ENCODE data around the gene CGB7. TPM values are rescaled to one million over a fixed set of nuclear protein-coding genes. Genes with fewer than 3 reads are reported as not detected.
"Not testable (repeated sequence)": the region's sequence is repeated elsewhere in the genome, so short reads cannot be mapped to it uniquely, and the experiment has no call there.

CGB7 gene
- total RNA-seq, 1 donor from 2014 or later, result 7.1 TPM

DNA sequence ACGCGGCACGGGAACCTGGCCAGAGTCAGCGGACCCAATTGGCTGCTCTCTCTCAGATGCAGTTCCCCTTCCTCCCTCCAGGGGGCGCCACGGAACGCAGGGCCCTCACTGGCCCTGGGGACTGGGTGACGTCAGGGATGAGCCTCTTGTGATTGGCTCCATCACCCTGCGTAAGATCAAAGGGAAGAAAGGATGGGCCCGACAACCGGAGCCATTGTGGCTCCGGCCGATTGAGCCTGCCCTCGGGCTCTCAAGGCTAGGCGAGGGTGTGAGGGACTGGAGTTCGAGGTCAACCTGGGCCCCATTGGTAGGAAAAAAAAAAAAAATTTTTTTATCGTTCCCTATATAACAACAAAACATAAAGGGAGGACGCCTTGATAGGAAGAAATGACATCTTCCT lies 20.7 kb downstream of the CGB7 start, which contains the start of gene CGB1:
Gene CGB1, minus strand, starts transcription at position 81 of the 400 bp plus-strand sequence. CDS start 184 bp downstream, outside the sequence.
- H3K9me3 Mint-ChIP-seq (ENCODE audit: unreplicated experiment); H3K27ac Mint-ChIP-seq (ENCODE audit: unreplicated experiment); H3K27ac ChIP-seq (ENCODE audit: low read depth, low read length); DNase-seq (ENCODE audit: low read depth); H3K4me3 Mint-ChIP-seq (ENCODE audit: unreplicated experiment); H3K27me3 Mint-ChIP-seq (ENCODE audit: low read depth, unreplicated experiment); H3K9me3 ChIP-seq (ENCODE audit: insufficient read depth, low read depth, low read length); H3K36me3 Mint-ChIP-seq (ENCODE audit: low read depth, unreplicated experiment); FAIRE-seq; H3K4me2 ChIP-seq (ENCODE audit: low read length); H3K27me3 ChIP-seq (ENCODE audit: insufficient read depth, low read length); H3K79me2 ChIP-seq (ENCODE audit: insufficient read depth, low read length); H3K4me3 ChIP-seq (ENCODE audit: insufficient read depth, low read depth, low read length); H4K20me1 ChIP-seq (ENCODE audit: insufficient read depth, low read length); H3K36me3 ChIP-seq (ENCODE audit: insufficient read depth, low read length); H2AFZ ChIP-seq (ENCODE audit: low read depth, low read length); H3K9ac ChIP-seq (ENCODE audit: low read length): not testable (repeated sequence)
- peaks cover 13% of the 10 kb centered on the region for H3K4me1 ChIP-seq (ENCODE audit: insufficient read depth, low read length)
- H3K4me1 Mint-ChIP-seq (ENCODE audit: low read depth, unreplicated experiment), result peaks cover 11% of the 10 kb centered on the region
- TF ChIP-seq, protein P1, sequence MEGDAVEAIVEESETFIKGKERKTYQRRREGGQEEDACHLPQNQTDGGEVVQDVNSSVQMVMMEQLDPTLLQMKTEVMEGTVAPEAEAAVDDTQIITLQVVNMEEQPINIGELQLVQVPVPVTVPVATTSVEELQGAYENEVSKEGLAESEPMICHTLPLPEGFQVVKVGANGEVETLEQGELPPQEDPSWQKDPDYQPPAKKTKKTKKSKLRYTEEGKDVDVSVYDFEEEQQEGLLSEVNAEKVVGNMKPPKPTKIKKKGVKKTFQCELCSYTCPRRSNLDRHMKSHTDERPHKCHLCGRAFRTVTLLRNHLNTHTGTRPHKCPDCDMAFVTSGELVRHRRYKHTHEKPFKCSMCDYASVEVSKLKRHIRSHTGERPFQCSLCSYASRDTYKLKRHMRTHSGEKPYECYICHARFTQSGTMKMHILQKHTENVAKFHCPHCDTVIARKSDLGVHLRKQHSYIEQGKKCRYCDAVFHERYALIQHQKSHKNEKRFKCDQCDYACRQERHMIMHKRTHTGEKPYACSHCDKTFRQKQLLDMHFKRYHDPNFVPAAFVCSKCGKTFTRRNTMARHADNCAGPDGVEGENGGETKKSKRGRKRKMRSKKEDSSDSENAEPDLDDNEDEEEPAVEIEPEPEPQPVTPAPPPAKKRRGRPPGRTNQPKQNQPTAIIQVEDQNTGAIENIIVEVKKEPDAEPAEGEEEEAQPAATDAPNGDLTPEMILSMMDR (IDR thresholded peaks at IDR 0.05; ENCODE audit: insufficient read depth, low read depth, low read length), result peak; percentile 20

DNA sequence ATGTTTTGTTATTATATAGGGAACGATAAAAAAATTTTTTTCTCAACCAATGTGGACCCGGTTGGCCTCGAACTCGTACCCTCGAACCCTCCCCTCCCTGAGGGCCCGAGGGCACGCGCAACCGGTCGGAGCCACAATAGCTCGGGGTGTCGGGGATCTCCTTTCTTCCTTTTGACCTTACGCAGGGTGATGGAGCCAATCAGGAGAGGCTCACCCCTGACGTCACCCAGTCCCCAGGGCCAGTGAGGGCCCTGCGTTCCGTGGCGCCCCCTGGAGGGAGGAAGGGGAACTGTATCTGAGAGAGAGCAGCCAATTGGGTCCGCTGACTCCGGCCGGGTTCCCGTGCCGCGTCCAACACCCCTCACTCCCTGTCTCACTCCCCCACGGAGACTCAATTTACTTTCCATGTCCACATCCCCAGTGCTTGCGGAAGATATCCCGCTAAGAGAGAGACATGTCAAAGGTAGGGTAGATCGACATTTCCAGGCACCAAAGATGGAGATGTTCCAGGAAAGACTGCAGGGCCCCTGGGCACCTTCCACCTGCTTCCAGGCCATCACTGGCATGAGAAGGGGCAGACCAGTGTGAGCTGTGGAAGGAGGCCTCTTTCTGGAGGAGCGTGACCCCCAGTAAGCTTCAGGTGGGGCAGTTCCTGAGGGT lies 25.8 kb downstream of the CGB7 start, which contains the start of gene CGB2:
Gene CGB2, plus strand, starts transcription at position 249 of the 660 bp plus-strand sequence. Its CDS starts 206 bp downstream, at position 455.
- not testable (repeated sequence) for H3K27ac ChIP-seq (ENCODE audit: low read depth, low read length); H3K27me3 Mint-ChIP-seq (ENCODE audit: low read depth, unreplicated experiment); H3K9me3 ChIP-seq (ENCODE audit: insufficient read depth, low read depth, low read length); H4K20me1 ChIP-seq (ENCODE audit: insufficient read depth, low read length); H2AFZ ChIP-seq (ENCODE audit: low read depth, low read length); FAIRE-seq; H3K36me3 Mint-ChIP-seq (ENCODE audit: low read depth, unreplicated experiment); H3K79me2 ChIP-seq (ENCODE audit: insufficient read depth, low read length); H3K36me3 ChIP-seq (ENCODE audit: insufficient read depth, low read length); H3K4me1 Mint-ChIP-seq (ENCODE audit: low read depth, unreplicated experiment); H3K4me3 ChIP-seq (ENCODE audit: insufficient read depth, low read depth, low read length); H3K4me3 Mint-ChIP-seq (ENCODE audit: unreplicated experiment); H3K9ac ChIP-seq (ENCODE audit: low read length); DNase-seq (ENCODE audit: low read depth); H3K9me3 Mint-ChIP-seq (ENCODE audit: unreplicated experiment); H3K27me3 ChIP-seq (ENCODE audit: insufficient read depth, low read length); H3K4me2 ChIP-seq (ENCODE audit: low read length); H3K4me1 ChIP-seq (ENCODE audit: insufficient read depth, low read length)
- TF ChIP-seq, protein P1 (IDR thresholded peaks at IDR 0.05; ENCODE audit: insufficient read depth, low read depth, low read length), result peak; percentile 29
- peak within 1 kb of the TSS; percentile 26 for H3K27ac Mint-ChIP-seq (ENCODE audit: unreplicated experiment)

DNA sequence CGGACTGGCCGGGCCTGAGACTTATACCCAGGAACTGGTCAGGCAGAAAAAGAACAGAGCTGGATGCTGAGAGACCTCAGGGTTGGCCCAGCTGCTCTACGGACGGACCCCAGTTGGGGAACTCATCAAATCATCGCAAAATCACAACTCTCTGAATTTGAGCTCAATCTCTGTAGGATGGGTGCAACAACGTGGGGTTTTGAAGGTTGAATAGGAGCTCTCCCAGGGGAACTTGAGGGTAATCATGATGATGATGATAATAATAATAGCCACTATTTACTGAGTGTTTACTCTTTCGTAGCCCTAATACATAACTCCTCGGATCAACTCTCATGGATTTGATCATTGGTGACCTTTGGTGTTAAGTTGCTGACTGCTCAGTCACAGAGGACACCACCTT lies 27.2 kb downstream of the CGB7 start:
- H3K4me3 Mint-ChIP-seq (ENCODE audit: unreplicated experiment); H3K36me3 ChIP-seq (ENCODE audit: insufficient read depth, low read length); FAIRE-seq; H3K27ac ChIP-seq (ENCODE audit: low read depth, low read length); H3K4me2 ChIP-seq (ENCODE audit: low read length); H3K9ac ChIP-seq (ENCODE audit: low read length); H3K79me2 ChIP-seq (ENCODE audit: insufficient read depth, low read length); H4K20me1 ChIP-seq (ENCODE audit: insufficient read depth, low read length); H3K36me3 Mint-ChIP-seq (ENCODE audit: low read depth, unreplicated experiment); H3K4me1 ChIP-seq (ENCODE audit: insufficient read depth, low read length); H3K27me3 ChIP-seq (ENCODE audit: insufficient read depth, low read length); H3K9me3 ChIP-seq (ENCODE audit: insufficient read depth, low read depth, low read length); H3K4me3 ChIP-seq (ENCODE audit: insufficient read depth, low read depth, low read length); H3K9me3 Mint-ChIP-seq (ENCODE audit: unreplicated experiment); H3K27me3 Mint-ChIP-seq (ENCODE audit: low read depth, unreplicated experiment); DNase-seq (ENCODE audit: low read depth); H2AFZ ChIP-seq (ENCODE audit: low read depth, low read length): not testable (repeated sequence)
- H3K27ac Mint-ChIP-seq (ENCODE audit: unreplicated experiment), result peak overlapping the region; percentile 98
- peaks cover 13% of the 10 kb centered on the region for H3K4me1 Mint-ChIP-seq (ENCODE audit: low read depth, unreplicated experiment)

DNA sequence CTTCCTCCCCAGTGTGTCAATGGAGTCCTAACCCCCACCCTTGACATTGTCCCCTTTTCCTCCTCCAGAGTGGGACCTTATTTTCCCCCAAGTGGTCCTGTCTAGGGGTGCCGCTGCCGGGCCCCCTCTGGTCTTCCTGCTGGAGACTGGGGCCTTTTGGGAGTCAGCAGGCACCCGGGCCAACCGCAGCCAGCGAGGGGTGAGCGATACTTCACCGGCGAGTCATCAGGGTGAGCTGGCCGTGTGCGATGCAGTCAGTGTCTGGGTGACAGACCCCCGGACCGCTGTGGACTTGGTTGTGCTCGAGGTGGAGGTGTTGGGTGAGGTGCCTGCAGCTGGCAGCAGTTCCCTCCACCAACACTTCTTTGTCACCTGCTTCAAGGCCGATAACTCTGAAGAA lies 27.8 kb downstream of the CGB7 start:
- peak overlapping the region; percentile 98 for H3K27ac Mint-ChIP-seq (ENCODE audit: unreplicated experiment)
- DNase-seq (ENCODE audit: low read depth), result peak; percentile 40

DNA sequence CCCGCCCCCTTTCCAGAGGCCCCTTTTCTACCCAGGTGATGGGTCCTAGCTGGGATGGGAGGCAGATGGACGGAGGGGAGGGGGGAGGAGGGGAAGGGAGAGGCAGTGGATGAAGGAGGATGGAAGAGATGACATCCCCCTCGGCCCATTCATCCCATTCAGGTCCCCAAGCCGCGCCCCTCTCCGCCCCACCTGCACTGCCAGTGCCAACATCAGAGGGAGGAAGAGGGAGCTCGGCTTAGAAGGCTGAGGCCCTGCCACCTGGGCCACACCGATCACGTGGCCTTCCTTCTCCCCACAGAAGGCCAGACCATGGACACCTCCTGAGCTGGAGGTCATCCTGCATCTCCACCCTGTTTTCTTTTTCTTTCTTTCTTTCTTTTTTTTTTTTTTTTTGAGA lies 28.9 kb downstream of the CGB7 start:
- not testable (repeated sequence) for H3K36me3 Mint-ChIP-seq (ENCODE audit: low read depth, unreplicated experiment); H3K9ac ChIP-seq (ENCODE audit: low read length); H3K9me3 ChIP-seq (ENCODE audit: insufficient read depth, low read depth, low read length); H3K27ac ChIP-seq (ENCODE audit: low read depth, low read length); H2AFZ ChIP-seq (ENCODE audit: low read depth, low read length); DNase-seq (ENCODE audit: low read depth); H3K4me3 ChIP-seq (ENCODE audit: insufficient read depth, low read depth, low read length); H3K27me3 ChIP-seq (ENCODE audit: insufficient read depth, low read length); H3K36me3 ChIP-seq (ENCODE audit: insufficient read depth, low read length); H3K79me2 ChIP-seq (ENCODE audit: insufficient read depth, low read length); H3K9me3 Mint-ChIP-seq (ENCODE audit: unreplicated experiment); H3K4me1 ChIP-seq (ENCODE audit: insufficient read depth, low read length); FAIRE-seq; H4K20me1 ChIP-seq (ENCODE audit: insufficient read depth, low read length); H3K27me3 Mint-ChIP-seq (ENCODE audit: low read depth, unreplicated experiment); H3K4me3 Mint-ChIP-seq (ENCODE audit: unreplicated experiment); H3K4me2 ChIP-seq (ENCODE audit: low read length)
- H3K27ac Mint-ChIP-seq (ENCODE audit: unreplicated experiment), result peak overlapping the region; percentile 98
- peaks cover 15% of the 10 kb centered on the region for H3K4me1 Mint-ChIP-seq (ENCODE audit: low read depth, unreplicated experiment)

More for the DNA sequence above, 27.8 kb downstream of the CGB7 start:
- H3K9me3 ChIP-seq (ENCODE audit: insufficient read depth, low read depth, low read length); H3K27me3 ChIP-seq (ENCODE audit: insufficient read depth, low read length); H3K36me3 Mint-ChIP-seq (ENCODE audit: low read depth, unreplicated experiment); H3K4me3 ChIP-seq (ENCODE audit: insufficient read depth, low read depth, low read length); H2AFZ ChIP-seq (ENCODE audit: low read depth, low read length); H3K27me3 Mint-ChIP-seq (ENCODE audit: low read depth, unreplicated experiment); H3K79me2 ChIP-seq (ENCODE audit: insufficient read depth, low read length); H3K36me3 ChIP-seq (ENCODE audit: insufficient read depth, low read length); FAIRE-seq; H3K9me3 Mint-ChIP-seq (ENCODE audit: unreplicated experiment); H4K20me1 ChIP-seq (ENCODE audit: insufficient read depth, low read length); H3K4me1 ChIP-seq (ENCODE audit: insufficient read depth, low read length); H3K9ac ChIP-seq (ENCODE audit: low read length): not testable (repeated sequence)
- Histone ChIP-seq H3K27ac (ENCODE audit: low read depth, low read length) (peak overlapping the region; percentile 58), H3K4me2 (ENCODE audit: low read length) (peak overlapping the region; percentile 39)
- peaks cover 15% of the 10 kb centered on the region for H3K4me1 Mint-ChIP-seq (ENCODE audit: low read depth, unreplicated experiment)
- H3K4me3 Mint-ChIP-seq (ENCODE audit: unreplicated experiment), result peak overlapping the region; percentile 57

All from astrocyte (in vitro differentiated cells and primary cell).